WTC11 (cell line): ENCODE data around the gene ST6GALNAC3.

ENCODE experiments used
- TF ChIP-seq, protein P1 (sequence below): fragments of 200-600 bp; IDR thresholded peaks from 2 replicates; pipeline ENCODE4 v1.8.0; 2022; ENCODE audit warnings: antibody characterized with exemption
- TF ChIP-seq, protein P2 (sequence below): sonication (generic); formaldehyde crosslinking; IDR thresholded peaks from 2 replicates; pipeline ENCODE4 v1.8.1; 2023; ENCODE audit warnings: mild to moderate bottlenecking, missing genetic modification reagents, borderline replicate concordance

DNA sequence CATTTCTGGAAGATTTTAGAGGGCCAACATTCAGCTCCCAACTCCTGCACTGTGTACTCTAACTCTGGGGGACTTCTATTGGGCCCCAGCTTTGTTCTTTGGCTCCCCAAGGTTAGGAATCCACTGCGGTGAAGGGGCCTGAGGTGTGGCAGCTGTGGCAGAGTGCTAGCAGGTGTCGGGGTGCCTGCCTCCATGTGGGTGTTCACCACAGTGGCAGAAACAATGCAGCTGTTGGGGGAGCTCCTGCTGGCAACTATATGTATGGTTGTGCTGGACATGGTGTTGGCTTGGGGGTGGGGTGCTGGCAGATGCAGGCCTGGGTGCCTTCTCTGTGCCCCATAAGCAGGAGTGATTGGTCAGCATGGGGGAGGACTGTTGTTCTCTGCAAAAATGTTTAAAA lies 95.5 kb downstream of the ST6GALNAC3 start:
- TF ChIP-seq, protein P1, sequence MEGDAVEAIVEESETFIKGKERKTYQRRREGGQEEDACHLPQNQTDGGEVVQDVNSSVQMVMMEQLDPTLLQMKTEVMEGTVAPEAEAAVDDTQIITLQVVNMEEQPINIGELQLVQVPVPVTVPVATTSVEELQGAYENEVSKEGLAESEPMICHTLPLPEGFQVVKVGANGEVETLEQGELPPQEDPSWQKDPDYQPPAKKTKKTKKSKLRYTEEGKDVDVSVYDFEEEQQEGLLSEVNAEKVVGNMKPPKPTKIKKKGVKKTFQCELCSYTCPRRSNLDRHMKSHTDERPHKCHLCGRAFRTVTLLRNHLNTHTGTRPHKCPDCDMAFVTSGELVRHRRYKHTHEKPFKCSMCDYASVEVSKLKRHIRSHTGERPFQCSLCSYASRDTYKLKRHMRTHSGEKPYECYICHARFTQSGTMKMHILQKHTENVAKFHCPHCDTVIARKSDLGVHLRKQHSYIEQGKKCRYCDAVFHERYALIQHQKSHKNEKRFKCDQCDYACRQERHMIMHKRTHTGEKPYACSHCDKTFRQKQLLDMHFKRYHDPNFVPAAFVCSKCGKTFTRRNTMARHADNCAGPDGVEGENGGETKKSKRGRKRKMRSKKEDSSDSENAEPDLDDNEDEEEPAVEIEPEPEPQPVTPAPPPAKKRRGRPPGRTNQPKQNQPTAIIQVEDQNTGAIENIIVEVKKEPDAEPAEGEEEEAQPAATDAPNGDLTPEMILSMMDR: no peak
- TF ChIP-seq, protein P2, sequence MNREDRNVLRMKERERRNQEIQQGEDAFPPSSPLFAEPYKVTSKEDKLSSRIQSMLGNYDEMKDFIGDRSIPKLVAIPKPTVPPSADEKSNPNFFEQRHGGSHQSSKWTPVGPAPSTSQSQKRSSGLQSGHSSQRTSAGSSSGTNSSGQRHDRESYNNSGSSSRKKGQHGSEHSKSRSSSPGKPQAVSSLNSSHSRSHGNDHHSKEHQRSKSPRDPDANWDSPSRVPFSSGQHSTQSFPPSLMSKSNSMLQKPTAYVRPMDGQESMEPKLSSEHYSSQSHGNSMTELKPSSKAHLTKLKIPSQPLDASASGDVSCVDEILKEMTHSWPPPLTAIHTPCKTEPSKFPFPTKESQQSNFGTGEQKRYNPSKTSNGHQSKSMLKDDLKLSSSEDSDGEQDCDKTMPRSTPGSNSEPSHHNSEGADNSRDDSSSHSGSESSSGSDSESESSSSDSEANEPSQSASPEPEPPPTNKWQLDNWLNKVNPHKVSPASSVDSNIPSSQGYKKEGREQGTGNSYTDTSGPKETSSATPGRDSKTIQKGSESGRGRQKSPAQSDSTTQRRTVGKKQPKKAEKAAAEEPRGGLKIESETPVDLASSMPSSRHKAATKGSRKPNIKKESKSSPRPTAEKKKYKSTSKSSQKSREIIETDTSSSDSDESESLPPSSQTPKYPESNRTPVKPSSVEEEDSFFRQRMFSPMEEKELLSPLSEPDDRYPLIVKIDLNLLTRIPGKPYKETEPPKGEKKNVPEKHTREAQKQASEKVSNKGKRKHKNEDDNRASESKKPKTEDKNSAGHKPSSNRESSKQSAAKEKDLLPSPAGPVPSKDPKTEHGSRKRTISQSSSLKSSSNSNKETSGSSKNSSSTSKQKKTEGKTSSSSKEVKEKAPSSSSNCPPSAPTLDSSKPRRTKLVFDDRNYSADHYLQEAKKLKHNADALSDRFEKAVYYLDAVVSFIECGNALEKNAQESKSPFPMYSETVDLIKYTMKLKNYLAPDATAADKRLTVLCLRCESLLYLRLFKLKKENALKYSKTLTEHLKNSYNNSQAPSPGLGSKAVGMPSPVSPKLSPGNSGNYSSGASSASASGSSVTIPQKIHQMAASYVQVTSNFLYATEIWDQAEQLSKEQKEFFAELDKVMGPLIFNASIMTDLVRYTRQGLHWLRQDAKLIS (CRISPR knock-in tag): no peak
